GM19025 (cell line): Measurements from ENCODE around the gene IFITM1.
"Not testable (repeated sequence)": the region's sequence is repeated elsewhere in the genome, so short reads cannot be mapped to it uniquely, and the experiment has no call there.

Experiments used
- ATAC-seq: cut with Tn5 transposase; IDR thresholded peaks from one replicate; pipeline ENCODE4 v1.9.1; 2021; ENCODE audit warnings: mild to moderate bottlenecking, low read depth, moderate library complexity; ENCODE audit not compliant: unreplicated experiment

Gene IFITM1

GRCh38 chr11:339963-340362 is 26.1 kb downstream of the IFITM1 start:
- ATAC-seq, result no peak

- ATAC-seq, result no peak
Observed at GRCh38 chr11:340539-341512, 27.0 kb downstream of the IFITM1 start.

- ATAC-seq, result no peak
Observed at GRCh38 chr11:342328-342727, 28.5 kb downstream of the IFITM1 start.

DNA sequence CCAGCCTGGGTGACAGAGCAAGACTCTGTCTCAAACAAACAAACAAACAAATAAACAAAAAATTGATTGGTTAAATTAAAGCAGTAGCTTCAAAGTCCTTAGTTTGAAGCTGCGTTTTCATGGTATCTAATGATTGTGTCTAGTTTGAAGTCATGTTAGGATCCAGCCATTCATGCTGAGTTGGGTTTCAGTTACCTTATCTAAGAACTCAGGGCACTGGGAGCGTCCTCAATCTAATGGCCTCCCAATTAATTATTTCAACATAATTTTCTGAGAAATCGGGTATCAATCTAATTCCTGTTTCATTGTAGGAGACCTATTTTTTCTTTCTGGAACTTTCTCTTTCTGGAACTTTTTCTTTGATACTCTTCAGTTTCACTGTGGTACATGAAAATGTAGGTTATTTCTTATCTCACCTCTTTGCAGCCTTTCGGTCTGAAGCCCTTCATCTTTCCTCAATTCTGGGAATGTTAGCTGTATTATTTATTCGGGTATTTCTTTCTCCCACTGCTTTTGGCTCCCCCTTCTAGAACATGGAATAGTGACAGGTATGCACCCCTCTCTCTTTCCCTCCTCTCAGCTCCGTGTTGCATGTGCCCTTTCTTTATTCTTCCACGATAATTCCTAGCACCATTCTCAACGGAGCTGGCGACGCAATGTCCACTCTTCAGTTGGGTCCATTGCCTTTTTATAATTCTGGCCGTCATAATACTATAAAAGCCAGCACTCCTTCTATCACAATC is 31.2 kb downstream of the IFITM1 start:
- no peak for ATAC-seq

- no peak for ATAC-seq
Observed at GRCh38 chr11:346529-346928, 32.7 kb downstream of the IFITM1 start.

GRCh38 chr11:349270-349954 is 35.6 kb downstream of the IFITM1 start:
- ATAC-seq, result not testable (repeated sequence)

DNA sequence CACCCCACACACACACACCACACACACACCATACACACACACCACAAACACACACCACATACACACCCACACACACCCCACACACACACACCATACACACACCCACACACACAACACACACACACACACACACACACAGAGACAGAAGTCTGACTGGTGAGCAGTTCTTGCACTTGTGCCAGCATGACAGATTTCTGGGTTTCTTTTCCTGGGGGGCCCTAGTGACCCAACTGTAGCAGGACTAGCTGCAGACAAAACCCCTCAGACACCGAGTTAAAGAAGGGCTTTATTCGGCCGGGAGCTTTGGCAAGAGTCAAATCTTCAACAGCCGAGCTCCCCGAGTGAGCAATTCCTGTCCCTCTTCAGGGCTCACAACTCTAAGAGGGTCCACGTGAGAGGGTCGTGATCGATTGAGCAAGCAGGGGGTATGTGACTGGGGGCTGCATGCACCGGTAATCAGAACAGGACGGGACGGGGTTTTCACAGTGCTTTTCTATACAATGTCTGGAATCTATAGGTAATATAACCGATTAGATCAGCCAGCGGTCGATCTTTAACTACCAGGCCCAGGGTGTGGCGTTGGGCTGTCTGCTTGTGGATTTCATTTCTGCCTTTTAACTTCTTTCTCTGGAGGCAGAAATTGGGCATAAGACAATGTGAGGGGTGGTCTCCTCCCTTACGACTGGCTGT is 36.3 kb downstream of the IFITM1 start:
- ATAC-seq, result peak; percentile 9

DNA sequence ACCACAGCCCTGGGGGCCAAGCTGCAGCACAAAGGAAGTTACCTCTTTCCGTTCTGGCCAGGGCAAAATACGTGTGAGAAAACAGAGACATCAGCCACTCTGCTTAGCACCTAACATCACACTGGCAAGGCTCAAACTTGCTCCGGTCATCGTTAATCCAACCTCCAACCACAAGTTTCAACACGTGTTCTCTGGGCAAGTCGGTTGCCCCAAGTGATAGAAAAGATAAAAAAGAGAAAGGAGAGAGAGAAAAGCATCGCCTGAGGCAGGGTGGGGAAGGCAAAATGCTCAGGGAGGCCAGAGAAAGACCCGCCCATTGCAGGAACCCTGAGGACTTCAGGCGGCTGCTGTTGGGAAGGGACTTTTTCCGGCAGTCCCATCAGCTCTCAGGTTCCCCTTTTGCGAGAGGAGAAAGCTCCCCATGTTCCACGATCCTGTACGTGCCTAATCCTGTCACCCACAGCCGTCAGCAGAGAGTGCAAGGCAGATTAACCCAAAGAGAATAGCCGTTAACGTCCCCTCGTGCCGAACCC is 36.9 kb downstream of the IFITM1 start:
- peak; percentile 49 for ATAC-seq

DNA sequence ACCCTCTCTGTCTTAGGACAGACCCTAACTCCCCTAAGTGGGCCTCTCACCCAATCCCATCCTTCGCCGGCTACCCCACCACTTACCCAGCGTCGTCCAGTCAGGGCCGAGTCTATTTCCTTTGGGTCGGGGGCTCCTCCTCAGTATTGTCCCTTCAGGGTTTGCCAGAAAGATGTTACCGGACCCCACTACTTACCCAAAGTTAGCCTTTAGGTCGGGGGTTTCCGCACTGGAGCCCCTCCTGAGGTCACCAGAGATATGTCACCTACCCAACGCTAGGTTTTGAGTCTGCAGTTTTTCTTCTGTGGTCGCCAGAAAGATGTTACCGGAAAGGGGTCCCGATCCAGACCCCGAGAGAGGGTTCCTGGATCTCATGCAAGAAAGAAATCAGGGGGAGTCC is 37.6 kb downstream of the IFITM1 start:
- ATAC-seq, result no peak

GRCh38 chr11:352456-353031 is 38.7 kb downstream of the IFITM1 start:
- ATAC-seq, result no peak

GRCh38 chr11:353179-353873 is 39.5 kb downstream of the IFITM1 start:
- ATAC-seq, result no peak

DNA sequence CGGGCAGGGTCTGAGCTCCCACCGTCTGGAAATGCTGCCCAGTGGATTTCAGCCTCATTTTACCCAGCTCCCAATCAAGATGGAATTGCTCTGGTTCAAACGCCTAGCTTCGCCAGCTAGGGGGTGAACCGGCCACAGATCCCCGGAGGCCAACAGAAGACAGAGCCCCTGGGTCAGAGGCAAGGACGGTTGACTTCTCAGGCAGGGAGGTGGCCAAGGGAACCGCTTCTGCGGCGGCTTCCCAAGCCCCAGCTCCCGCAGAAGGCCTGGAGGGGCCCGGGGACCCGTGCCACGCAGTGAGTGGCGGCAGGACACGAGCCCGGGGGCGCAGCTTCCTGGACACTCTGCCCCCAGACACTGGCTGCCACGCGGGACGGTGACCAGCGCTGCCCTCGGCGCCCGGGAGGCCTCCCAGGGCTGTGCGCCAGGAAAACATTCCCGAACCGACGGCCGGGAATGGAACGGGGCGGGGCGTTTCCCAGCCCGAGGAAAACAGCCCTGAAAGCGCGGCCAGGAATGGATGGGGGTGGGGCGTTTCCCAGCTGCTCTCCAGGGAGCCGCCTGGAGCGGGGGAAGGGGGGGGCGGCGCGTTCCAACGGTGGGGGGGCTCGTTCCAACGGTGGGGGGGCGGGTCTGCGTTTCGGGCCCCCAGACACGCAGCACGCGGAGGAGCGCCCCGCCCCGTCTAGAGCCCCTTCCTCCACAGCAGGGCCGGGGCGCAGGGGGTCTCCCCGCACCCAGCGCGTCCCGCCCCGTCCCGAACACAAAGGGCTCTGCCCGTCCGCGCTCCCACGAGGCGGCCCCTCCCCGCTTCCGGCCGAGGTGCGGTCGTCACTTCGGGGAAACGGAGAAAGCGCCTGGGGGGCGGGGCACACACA is 42.0 kb downstream of the IFITM1 start:
- ATAC-seq, result no peak

DNA sequence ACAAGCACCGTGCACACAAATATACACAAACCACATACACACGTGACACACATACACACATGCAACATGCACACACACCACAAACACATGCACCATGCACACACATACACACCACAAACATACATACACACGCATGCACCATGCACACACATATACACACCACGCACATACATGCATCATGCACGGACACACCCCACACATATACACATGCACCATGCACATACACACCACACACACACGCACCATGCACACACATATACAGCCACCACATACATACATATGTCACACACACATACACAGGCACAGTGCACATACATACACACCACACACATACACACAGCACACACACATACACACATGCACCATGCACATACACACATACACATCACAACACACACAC is 42.8 kb downstream of the IFITM1 start:
- no peak for ATAC-seq

GRCh38 chr11:357582-357981 is 43.7 kb downstream of the IFITM1 start:
- no peak for ATAC-seq

DNA sequence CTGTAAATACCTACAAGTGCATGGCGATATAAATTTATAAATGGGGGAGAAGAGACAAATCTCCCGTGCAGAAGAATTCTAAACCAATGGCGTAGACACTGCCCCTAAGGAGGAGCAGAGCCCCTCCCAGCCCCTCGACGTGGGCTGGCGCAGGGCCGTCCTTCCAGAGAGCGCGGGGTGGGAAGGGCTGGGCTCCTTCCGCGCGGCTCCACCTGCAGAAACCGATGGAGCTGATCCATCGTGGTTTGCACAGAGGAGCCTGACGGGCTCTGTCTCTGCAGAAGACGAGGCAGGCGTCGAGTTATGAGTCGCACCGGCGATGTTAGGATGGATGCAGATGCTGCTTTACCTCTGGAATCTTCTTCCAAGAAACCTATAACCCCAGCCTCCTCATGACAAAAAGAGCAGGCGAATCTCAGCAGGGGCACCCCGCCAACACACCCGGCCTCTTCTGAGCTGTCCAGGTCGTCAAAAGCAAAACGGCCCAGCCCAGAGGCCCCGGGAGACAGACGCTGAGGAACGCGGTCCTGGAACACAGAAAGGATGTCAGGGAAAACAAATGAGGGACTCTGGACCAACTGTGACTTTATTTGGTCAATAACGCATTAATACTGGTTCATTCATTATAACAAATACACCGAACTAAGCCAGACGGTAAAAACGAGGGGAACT is 44.4 kb downstream of the IFITM1 start:
- no peak for ATAC-seq

DNA sequence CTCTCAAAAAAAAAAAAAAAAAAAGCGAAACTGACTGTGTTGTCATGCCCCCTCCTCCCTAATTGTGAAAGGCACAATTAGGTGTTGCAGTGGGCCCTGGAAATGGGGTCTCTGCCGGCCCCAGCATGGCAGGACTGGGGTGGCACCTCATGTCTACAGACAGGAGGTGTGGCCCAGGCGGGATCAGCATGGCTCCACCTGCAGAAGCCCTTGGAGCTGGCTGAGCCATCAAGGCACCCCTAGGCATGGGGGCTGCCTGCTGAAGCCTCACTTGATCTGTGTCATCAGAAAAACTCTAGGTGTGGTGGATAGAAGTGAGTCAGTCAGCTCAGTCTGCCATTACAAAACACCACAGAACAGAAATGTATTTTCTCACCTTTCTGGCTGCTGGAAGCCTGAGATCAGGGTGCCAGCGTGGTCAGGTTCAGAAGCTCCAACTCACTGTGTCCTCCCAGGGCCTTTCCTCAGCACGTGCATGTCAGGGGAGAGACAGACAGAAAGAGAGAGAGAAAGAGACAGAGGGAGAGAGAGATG is 45.4 kb downstream of the IFITM1 start:
- no peak for ATAC-seq
